IMR-90 (cell line): Measurements from ENCODE around the gene GNG12. TPM values are rescaled to one million over a fixed set of nuclear protein-coding genes. Genes with fewer than 3 reads are reported as not detected.
A peak's percentile ranks its signal among the peaks of the same experiment; 100 is the strongest.

Experiments used
- ATAC-seq: fragments of 200-7000 bp; cut with Tn5 transposase; 2 replicates; pipeline ENCODE4 v1.9.1; 2020; ENCODE audit warnings: low read depth, mild to moderate bottlenecking, moderate library complexity
- BruUV-seq: library from RNA; stranded (reverse); fragments of 400-500 nt; replicated peaks from 2 replicates; lab custom pipeline; 2021; lab: Mats Ljungman, UMichigan
- CTCF ChIA-PET: fragments of 300-600 bp; formaldehyde crosslinking; extraction: SDS; loops from one replicate; lab custom pipeline; 2021; ENCODE audit warnings: antibody characterized with exemption; lab: Yijun Ruan, JAX
- POLR2A ChIA-PET: fragments of 300-600 bp; sonication (Branson Sonifier 250); formaldehyde crosslinking; loops from one replicate; lab custom pipeline; 2022; ENCODE audit warnings: antibody characterized with exemption; ENCODE audit not compliant: unreplicated experiment; lab: Charles Lee
- DNase-seq: peaks from one replicate; pipeline ENCODE4 v3.0.0; 2013
- H2AFZ ChIP-seq: replicated peaks from 2 replicates; pipeline ENCODE3; 2013; ENCODE audit warnings: low read length, mild to moderate bottlenecking; ENCODE audit not compliant: poor library complexity
- H2AK5ac ChIP-seq: 2 replicates; pipeline ENCODE4 v1.6.1; 2013; ENCODE audit warnings: low read depth, low read length, inconsistent platforms
- H2AK9ac ChIP-seq: replicated peaks from 2 replicates; pipeline ENCODE3; 2013; ENCODE audit warnings: mild to moderate bottlenecking, low read depth, low read length, moderate library complexity; ENCODE audit not compliant: poor library complexity
- H2BK120ac ChIP-seq: 2 replicates; pipeline ENCODE4 v1.6.1; 2013; ENCODE audit warnings: low read depth, low read length, inconsistent platforms
- H2BK15ac ChIP-seq: 3 replicates; pipeline ENCODE4 v1.6.1; 2013; ENCODE audit warnings: low read depth, low read length, inconsistent platforms
- H2BK20ac ChIP-seq: 2 replicates; pipeline ENCODE4 v1.6.1; 2013; ENCODE audit warnings: low read depth, mild to moderate bottlenecking, inconsistent platforms, low read length, moderate library complexity
- H2BK5ac ChIP-seq: 2 replicates; pipeline ENCODE4 v1.6.1; 2013; ENCODE audit warnings: mild to moderate bottlenecking, low read depth, low read length, inconsistent platforms; ENCODE audit not compliant: poor library complexity, severe bottlenecking
- H3K14ac ChIP-seq: replicated peaks from 2 replicates; pipeline ENCODE4 v1.6.1; 2013; ENCODE audit warnings: low read depth, low read length, inconsistent platforms
- H3K18ac ChIP-seq: 2 replicates; pipeline ENCODE4 v1.6.1; 2013; ENCODE audit warnings: low read depth, low read length, control low read depth
- H3K23ac ChIP-seq: 2 replicates; pipeline ENCODE4 v1.6.1; 2013; ENCODE audit warnings: low read depth, low read length, inconsistent platforms
- H3K27ac ChIP-seq: 2 replicates; pipeline ENCODE4 v1.5.1; 2013; ENCODE audit warnings: mild to moderate bottlenecking, control low read depth, low read length; ENCODE audit not compliant: insufficient read depth
- H3K27me3 ChIP-seq: 2 replicates; pipeline ENCODE4 v1.6.1; 2013; ENCODE audit warnings: low read length; ENCODE audit not compliant: control insufficient read depth, insufficient read depth
- H3K36me3 ChIP-seq: 2 replicates; pipeline ENCODE4 v1.6.1; 2013; ENCODE audit warnings: low read length, mixed read lengths; ENCODE audit not compliant: control insufficient read depth, insufficient read depth
- H3K4ac ChIP-seq: 2 replicates; pipeline ENCODE4 v1.6.1; 2013; ENCODE audit warnings: low read depth, low read length, inconsistent platforms
- H3K4me1 ChIP-seq: 2 replicates; pipeline ENCODE4 v1.6.1; 2013; ENCODE audit warnings: low read length, mixed read lengths; ENCODE audit not compliant: control insufficient read depth, insufficient read depth
- H3K4me2 ChIP-seq: 2 replicates; pipeline ENCODE4 v1.6.1; 2013; ENCODE audit warnings: low read depth, mild to moderate bottlenecking, control low read depth, low read length, moderate library complexity
- H3K4me3 ChIP-seq: 2 replicates; pipeline ENCODE4 v1.5.1; 2013; ENCODE audit warnings: low read depth, mild to moderate bottlenecking, control low read depth, low read length, moderate library complexity; ENCODE audit not compliant: insufficient read depth
- H3K56ac ChIP-seq: 2 replicates; pipeline ENCODE4 v1.6.1; 2013; ENCODE audit warnings: low read length, inconsistent platforms; ENCODE audit not compliant: insufficient read depth; ENCODE audit errors: extremely low read depth
- H3K79me1 ChIP-seq, 2 experiments: 2 replicates each; pipeline ENCODE4 v1.6.1; 2013; ENCODE audit warnings: low read length in 2 of 2, inconsistent platforms in 1 of 2, low read depth in 1 of 2
- H3K9ac ChIP-seq: 2 replicates; pipeline ENCODE4 v1.6.1; 2013; ENCODE audit warnings: low read depth, low read length, control low read depth
- H3K9me1 ChIP-seq: 2 replicates; pipeline ENCODE4 v1.6.1; 2013; ENCODE audit warnings: low read length, inconsistent platforms; ENCODE audit not compliant: insufficient read depth
- H3K9me3 ChIP-seq: 2 replicates; pipeline ENCODE4 v1.6.1; 2013; ENCODE audit warnings: low read length; ENCODE audit not compliant: control insufficient read depth, insufficient read depth
- H4K20me1 ChIP-seq: 2 replicates; pipeline ENCODE4 v1.6.1; 2013; ENCODE audit warnings: low read length, inconsistent platforms; ENCODE audit not compliant: insufficient read depth
- H4K5ac ChIP-seq: 2 replicates; pipeline ENCODE4 v1.6.1; 2013; ENCODE audit warnings: mild to moderate bottlenecking, low read depth, low read length, control low read depth
- H4K8ac ChIP-seq, 2 experiments: 2 replicates each; pipeline ENCODE4 v1.6.1; 2013; ENCODE audit warnings: low read depth in 2 of 2, low read length in 2 of 2, control low read depth in 1 of 2, inconsistent platforms in 1 of 2
- H4K91ac ChIP-seq: 2 replicates; pipeline ENCODE4 v1.6.1; 2013; ENCODE audit warnings: low read depth, low read length, inconsistent platforms; ENCODE audit not compliant: insufficient read depth
- BHLHE40 ChIP-seq: fragments of 150-350 bp; IDR thresholded peaks from 2 replicates; pipeline ENCODE4 v1.6.1; 2016; ENCODE audit warnings: mild to moderate bottlenecking, low read depth, low read length
- CTCF ChIP-seq: conservative IDR thresholded peaks from 2 replicates; pipeline ENCODE4 v1.5.1; 2012; ENCODE audit warnings: mild to moderate bottlenecking, low read depth, low read length, improper control_type of control experiment
- ELK1 ChIP-seq: fragments of 150-350 bp; IDR thresholded peaks from 2 replicates; pipeline ENCODE4 v1.6.1; 2016; ENCODE audit warnings: low read depth, mild to moderate bottlenecking, low read length, moderate library complexity, borderline replicate concordance
- FOS ChIP-seq: fragments of 150-350 bp; IDR thresholded peaks from 2 replicates; pipeline ENCODE4 v1.6.1; 2016; ENCODE audit warnings: low read depth, low read length
- MAFK ChIP-seq: IDR thresholded peaks from 2 replicates; pipeline ENCODE4 v1.6.1; 2012; ENCODE audit warnings: low read depth, low read length, improper control_type of control experiment
- MXI1 ChIP-seq: IDR thresholded peaks from 2 replicates; pipeline ENCODE4 v1.6.1; 2012; ENCODE audit warnings: low read depth, mild to moderate bottlenecking, low read length, moderate library complexity, borderline replicate concordance
- NFE2L2 ChIP-seq: fragments of 150-350 bp; IDR thresholded peaks from 2 replicates; pipeline ENCODE4 v1.6.1; 2016; ENCODE audit warnings: low read depth, mild to moderate bottlenecking, low read length
- POLR2A ChIP-seq: IDR thresholded peaks from 2 replicates; pipeline ENCODE4 v1.6.1; 2012; ENCODE audit warnings: mild to moderate bottlenecking, low read depth, low read length
- RAD21 ChIP-seq: IDR thresholded peaks from 2 replicates; pipeline ENCODE4 v1.6.1; 2012; ENCODE audit warnings: low read length, improper control_type of control experiment
- SMC3 ChIP-seq: fragments of 150-350 bp; IDR thresholded peaks from 2 replicates; pipeline ENCODE4 v1.6.1; 2016; ENCODE audit warnings: low read depth, mild to moderate bottlenecking, antibody characterized with exemption, low read length, moderate library complexity
- USF2 ChIP-seq: fragments of 150-350 bp; IDR thresholded peaks from 2 replicates; pipeline ENCODE4 v1.6.1; 2017; ENCODE audit warnings: mild to moderate bottlenecking, antibody characterized with exemption, low read length, low read depth
- WGBS, 2 experiments: methylation state at CpG; one replicate each; pipeline versions ENCODE4 v1.1.5 to v1.1.7; 2013; ENCODE audit warnings: missing lambda C conversion rate in 2 of 2; ENCODE audit not compliant: insufficient read length in 1 of 2; ENCODE audit errors: extremely low coverage in 2 of 2; 5-methylcytosine and 5-hydroxymethylcytosine counted together
- dilution Hi-C: fragments of 300-500 bp; cut with HindIII; formaldehyde crosslinking; loops from one replicate; pipeline ENCODE4 v1.14.3; 2018; ENCODE audit warnings: low sequenced_read_pairs; ENCODE audit not compliant: unreplicated experiment
- in situ Hi-C: fragments of 300-500 bp; cut with MboI; formaldehyde crosslinking; loops from 3 replicates; pipeline ENCODE4 v1.14.3; 2019; ENCODE audit warnings: low sequenced_read_pairs, inconsistent platforms, mixed read lengths
- intact Hi-C: fragments of 100-400 bp; cut with micrococcal nuclease; formaldehyde crosslinking; loops from 2 replicates; pipeline ENCODE4 v1.10.0; 2022
- polyA plus RNA-seq, 3 experiments: library from polyadenylated mRNA; depleted of rRNA; stranded (reverse); fragments of >200 nt; gene quantifications; 2 replicates each; pipeline ENCODE4 v1.2.3, GENCODE V29; 2012; ENCODE audit warnings: low replicate concordance in 1 of 3
- total RNA-seq: library from RNA; depleted of rRNA; stranded (reverse); fragments of >200 nt; gene quantifications from 2 replicates; pipeline ENCODE4 v1.2.3, GENCODE V29; 2012

Gene GNG12
- total and polyA plus RNA-seq, 2 of the 4 experiments (the other 2 are of a cell fraction): 92.3 to 132 TPM

GRCh38 chr1:67815303-67816094 lies 17.8 kb downstream of the GNG12 start (continued):
- TF ChIP-seq SMC3 (no peak), MAFK (no peak)

- no peak overlapping the region; the same call in 1 of the 2 replicates for H3K27ac ChIP-seq
- H3K4me2 ChIP-seq: peak overlapping the region; percentile 90
- TF ChIP-seq MXI1 (no peak), CTCF (no peak), NFE2L2 (no peak), ELK1 (no peak), RAD21 (no peak), POLR2A (no peak), BHLHE40 (no peak), FOS (no peak), USF2 (no peak)
Observed at GRCh38 chr1:67814121-67814772, 19.0 kb downstream of the GNG12 start.

More at GRCh38 chr1:67814121-67814772, 19.0 kb downstream of the GNG12 start:
- H3K4me1 ChIP-seq: peaks cover 20% of the 10 kb centered on the region
- peak overlapping the region in 1 of 2 experiments; percentile 30; a peak in 1 of 4 replicates for H4K8ac ChIP-seq
- H2AFZ ChIP-seq: no peak overlapping the region
- peaks cover 41 to 93% of the 10 kb centered on the region in 2 experiments for H3K79me1 ChIP-seq
- no peak overlapping the region for H2BK15ac ChIP-seq
- no TSS peak for BruUV-seq
- H3K4me3 ChIP-seq: no peak overlapping the region
- no peak overlapping the region for H2AK5ac ChIP-seq
- H4K91ac ChIP-seq: no peak overlapping the region
- H3K9me3 ChIP-seq: no peaks in the 10 kb centered on the region
- H3K36me3 ChIP-seq: peaks cover 7% of the 10 kb centered on the region
- DNase-seq (no peak), ATAC-seq (peak; percentile 51)
- ChIA-PET POLR2A (no interaction called here), CTCF (interaction anchor here (1.0 to 1.4 kb wide), 3 partner anchors 10 to 43 kb away, joined by 4 to 6 read pairs (median 4); no protein-coding TSS in a partner anchor)
- H2BK120ac ChIP-seq: peak overlapping the region; percentile 46; the same call in 1 of the 2 replicates
- no CpG with 5 or more reads among the region's 3 CpGs for WGBS, 2 experiments
- no peak overlapping the region for H4K5ac ChIP-seq
- no peak overlapping the region for H3K4ac ChIP-seq
- H3K9ac ChIP-seq: peak overlapping the region; percentile 29; the same call in 1 of the 2 replicates
- no peak overlapping the region for H3K18ac ChIP-seq
- dilution Hi-C loops: no loop called here
- peaks cover 79% of the 10 kb centered on the region for H4K20me1 ChIP-seq
- no peak overlapping the region for H2BK20ac ChIP-seq
- peak overlapping the region; percentile 50; the same call in 1 of the 2 replicates for H3K14ac ChIP-seq
- in situ Hi-C loops: no loop called here
- intact Hi-C loops: loop anchor here (2.0 kb wide), 1 partner anchor 17 kb away; no protein-coding TSS in a partner anchor
- H3K9me1 ChIP-seq: peaks cover 15% of the 10 kb centered on the region
- H2AK9ac ChIP-seq: no peak overlapping the region
- peak overlapping the region; percentile 69 for H2BK5ac ChIP-seq
- no peaks in the 10 kb centered on the region for H3K27me3 ChIP-seq
- H3K56ac ChIP-seq: no peak overlapping the region
- peak overlapping the region; percentile 67; the same call in 1 of the 2 replicates for H3K23ac ChIP-seq
